Measurements from ENCODE around the gene LRCH4. TPM values are rescaled to one million over a fixed set of nuclear protein-coding genes. Genes with fewer than 3 reads are reported as not detected.
A peak's percentile ranks its signal among the peaks of the same experiment; 100 is the strongest.

LRCH4 gene
- total and polyA plus RNA-seq, 2 donors from 2014 or later: 23.2 to 62.9 TPM

DNA sequence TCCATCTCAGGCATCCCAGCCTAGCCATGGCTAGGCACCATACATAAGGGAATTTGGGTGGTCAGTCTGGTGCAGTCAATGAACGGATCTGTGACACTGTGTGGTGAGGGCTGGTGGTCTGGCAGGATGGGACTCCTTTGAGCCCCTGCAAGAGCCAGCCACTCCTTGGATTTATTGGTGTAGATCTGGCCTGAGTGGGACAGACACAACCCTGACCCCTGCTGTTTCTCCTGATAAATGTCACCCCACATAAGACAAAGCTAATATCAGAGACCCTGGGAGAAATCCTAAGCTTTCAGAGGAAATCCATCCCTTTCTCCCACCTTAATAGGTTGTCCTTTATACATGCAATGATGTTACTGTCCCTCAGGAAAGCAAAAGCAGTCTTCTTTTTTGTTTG, 2.5 kb upstream of the LRCH4 start:
- Histone ChIP-seq H3K4me1 (ENCODE audit: control insufficient read depth in 2 of 3, insufficient read depth in 2 of 3, low read depth in 1 of 3, low read length in 3 of 3) (peaks cover 0 to 20% (median 7%) of the 10 kb centered on the region in 3 donors), H3K27ac (ENCODE audit: low read depth in 2 of 2, low read length in 2 of 2) (no peak overlapping the region), H3K4me3 (ENCODE audit: low read length in 3 of 3) (no peak overlapping the region), H3K36me3 (ENCODE audit: control insufficient read depth in 2 of 3, insufficient read depth in 3 of 3, low read length in 3 of 3) (no peaks in the 10 kb centered on the region), H3K9ac (ENCODE audit: low read length in 3 of 3) (no peak overlapping the region), H3K27me3 (ENCODE audit: control insufficient read depth, insufficient read depth, low read length) (no peaks in the 10 kb centered on the region), H3K9me3 (ENCODE audit: control insufficient read depth in 2 of 3, insufficient read depth in 1 of 3, low read length in 3 of 3) (no peaks in the 10 kb centered on the region)
- intact Hi-C loops (cut with DNase I): no loop called here
- no peak for DNase-seq
- TF ChIP-seq, protein P1, sequence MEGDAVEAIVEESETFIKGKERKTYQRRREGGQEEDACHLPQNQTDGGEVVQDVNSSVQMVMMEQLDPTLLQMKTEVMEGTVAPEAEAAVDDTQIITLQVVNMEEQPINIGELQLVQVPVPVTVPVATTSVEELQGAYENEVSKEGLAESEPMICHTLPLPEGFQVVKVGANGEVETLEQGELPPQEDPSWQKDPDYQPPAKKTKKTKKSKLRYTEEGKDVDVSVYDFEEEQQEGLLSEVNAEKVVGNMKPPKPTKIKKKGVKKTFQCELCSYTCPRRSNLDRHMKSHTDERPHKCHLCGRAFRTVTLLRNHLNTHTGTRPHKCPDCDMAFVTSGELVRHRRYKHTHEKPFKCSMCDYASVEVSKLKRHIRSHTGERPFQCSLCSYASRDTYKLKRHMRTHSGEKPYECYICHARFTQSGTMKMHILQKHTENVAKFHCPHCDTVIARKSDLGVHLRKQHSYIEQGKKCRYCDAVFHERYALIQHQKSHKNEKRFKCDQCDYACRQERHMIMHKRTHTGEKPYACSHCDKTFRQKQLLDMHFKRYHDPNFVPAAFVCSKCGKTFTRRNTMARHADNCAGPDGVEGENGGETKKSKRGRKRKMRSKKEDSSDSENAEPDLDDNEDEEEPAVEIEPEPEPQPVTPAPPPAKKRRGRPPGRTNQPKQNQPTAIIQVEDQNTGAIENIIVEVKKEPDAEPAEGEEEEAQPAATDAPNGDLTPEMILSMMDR (IDR thresholded peaks at IDR 0.05; ENCODE audit: borderline replicate concordance, extremely low read depth, insufficient read depth): peak; percentile 28
- no peak for FAIRE-seq

DNA sequence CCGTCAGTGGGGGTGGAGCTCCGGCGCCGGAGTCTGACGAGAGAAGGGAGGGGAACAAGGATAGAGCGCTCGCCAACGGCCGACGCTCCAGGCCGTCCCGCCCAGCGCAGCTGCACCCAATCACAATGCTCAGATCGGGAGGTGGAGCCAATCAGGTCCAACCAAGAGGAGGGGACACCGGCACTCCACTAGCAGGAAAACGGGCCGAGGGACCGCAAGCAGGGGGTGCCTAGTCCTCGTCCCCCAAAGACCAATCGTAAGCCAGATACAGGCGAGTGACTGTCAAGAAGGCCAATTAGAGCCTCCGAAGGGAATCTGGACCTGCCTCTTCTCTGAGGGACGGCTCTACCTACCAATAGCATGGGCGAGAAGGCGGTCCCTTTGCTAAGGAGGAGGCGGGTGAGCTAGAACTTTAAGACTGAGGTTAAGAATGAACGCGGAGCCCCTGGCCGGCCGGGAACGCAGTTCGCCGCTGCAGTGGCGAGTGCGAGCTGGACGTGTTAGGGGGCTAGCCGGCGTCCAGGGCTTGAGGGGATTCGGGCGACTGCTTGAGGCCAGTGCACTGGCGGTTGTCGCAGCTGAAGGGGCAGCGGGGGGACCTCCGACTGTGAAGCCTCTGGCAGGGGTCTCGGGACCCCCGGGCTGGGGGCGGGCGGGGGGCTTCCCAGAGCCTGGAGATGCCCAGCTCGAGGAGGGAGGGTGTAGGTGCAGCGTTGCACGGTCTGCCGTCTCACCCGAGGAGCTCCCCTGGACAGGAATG, 517 bp upstream of the LRCH4 start, which contains the start of gene FBXO24:
Gene FBXO24 (plus strand): TSS at position 63 of the 760 bp plus-strand sequence. CDS start 298 bp downstream, at position 361.
- FAIRE-seq (peak; percentile 99), DNase-seq (peak; percentile 100)
- peaks cover 2 to 6% (median 6%) of the 10 kb centered on the region in 3 donors for H3K36me3 ChIP-seq (ENCODE audit: control insufficient read depth in 2 of 3, insufficient read depth in 3 of 3, low read length in 3 of 3)
- H3K4me1 ChIP-seq (ENCODE audit: control insufficient read depth in 2 of 3, insufficient read depth in 2 of 3, low read depth in 1 of 3, low read length in 3 of 3): peaks cover 0 to 27% (median 7%) of the 10 kb centered on the region in 3 donors
- TF ChIP-seq, protein P1 (IDR thresholded peaks at IDR 0.05; ENCODE audit: borderline replicate concordance, extremely low read depth, insufficient read depth): no peak
- peak within 1 kb of the TSS; percentile 78 to 96 (median 84) for H3K9ac ChIP-seq (ENCODE audit: low read length in 3 of 3)
- no peaks in the 10 kb centered on the region for H3K27me3 ChIP-seq (ENCODE audit: control insufficient read depth, insufficient read depth, low read length)
- H3K9me3 ChIP-seq (ENCODE audit: control insufficient read depth in 2 of 3, insufficient read depth in 1 of 3, low read length in 3 of 3): no peaks in the 10 kb centered on the region
- H3K4me3 ChIP-seq (ENCODE audit: low read length in 3 of 3): peak within 1 kb of the TSS; percentile 87 to 98 (median 92)
- intact Hi-C loops (cut with DNase I): no loop called here
- H3K27ac ChIP-seq (ENCODE audit: low read depth in 2 of 2, low read length in 2 of 2): peak within 1 kb of the TSS; percentile 95 to 96

DNA sequence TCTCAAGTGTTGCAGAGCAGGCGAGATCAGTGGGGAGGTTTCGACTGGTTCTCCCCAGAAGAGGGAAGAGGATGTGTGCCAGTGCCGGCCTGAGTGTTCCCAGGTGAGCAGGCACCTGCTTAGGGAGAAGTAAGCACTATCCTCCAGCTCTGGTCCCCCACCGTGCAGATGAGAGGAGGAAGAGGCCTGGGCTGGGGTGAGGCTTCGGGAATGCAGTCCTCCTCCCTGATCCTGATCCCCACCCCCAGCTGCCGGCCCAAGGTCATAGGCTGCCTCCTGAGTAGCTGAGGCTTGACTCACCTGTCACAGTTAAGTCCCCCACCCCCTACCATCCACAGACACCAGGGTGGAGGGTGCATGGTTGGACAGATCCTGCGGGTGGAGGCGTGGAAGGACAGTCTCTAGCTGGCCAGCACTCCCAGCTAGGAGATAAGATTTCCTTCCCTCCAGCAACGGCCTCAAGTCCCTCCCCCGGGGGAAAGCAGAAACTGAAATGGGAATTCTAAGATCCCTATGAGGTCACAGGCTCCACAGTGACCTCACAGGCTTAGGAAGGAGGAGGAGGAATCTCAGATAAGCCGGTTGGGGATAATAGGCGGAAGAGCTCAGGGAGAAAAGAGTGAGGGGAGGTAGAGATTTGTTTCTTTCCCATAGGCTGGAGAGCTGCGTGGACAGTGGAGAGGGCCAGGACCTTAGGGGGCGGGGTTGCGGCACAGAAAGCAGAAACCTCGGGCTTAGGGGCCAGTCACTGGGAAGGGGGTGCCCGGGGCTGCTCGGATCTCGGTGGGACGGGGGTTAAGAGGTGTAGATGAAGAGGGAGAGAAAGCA, 1.0 kb downstream of the LRCH4 start:
- TF ChIP-seq, protein P1 (IDR thresholded peaks at IDR 0.05; ENCODE audit: borderline replicate concordance, extremely low read depth, insufficient read depth): no peak
- FAIRE-seq (no peak), DNase-seq (peak in 4 of 5 donors; percentile 75 to 88 (median 85))
- H3K9ac ChIP-seq (ENCODE audit: low read length in 3 of 3): peak overlapping the region; percentile 68 to 96 (median 84)
- H3K27ac ChIP-seq (ENCODE audit: low read depth in 2 of 2, low read length in 2 of 2): peak overlapping the region; percentile 95 to 96
- intact Hi-C loops (cut with DNase I): no loop called here
- H3K4me1 ChIP-seq (ENCODE audit: control insufficient read depth in 2 of 3, insufficient read depth in 2 of 3, low read depth in 1 of 3, low read length in 3 of 3): peaks cover 0 to 27% (median 7%) of the 10 kb centered on the region in 3 donors
- H3K27me3 ChIP-seq (ENCODE audit: control insufficient read depth, insufficient read depth, low read length): no peaks in the 10 kb centered on the region
- no peaks in the 10 kb centered on the region for H3K9me3 ChIP-seq (ENCODE audit: control insufficient read depth in 2 of 3, insufficient read depth in 1 of 3, low read length in 3 of 3)
- H3K4me3 ChIP-seq (ENCODE audit: low read length in 3 of 3): peak overlapping the region; percentile 87 to 98 (median 92)
- peaks cover 8 to 18% (median 18%) of the 10 kb centered on the region in 3 donors for H3K36me3 ChIP-seq (ENCODE audit: control insufficient read depth in 2 of 3, insufficient read depth in 3 of 3, low read length in 3 of 3)

Data from kidney (tissue), 14 donors.